VCaP (cell line): ENCODE results near the gene CCDC51.
A peak's percentile ranks its signal among the peaks of the same experiment; 100 is the strongest.

Experiments
- H3K27ac ChIP-seq: fragments of 450-650 bp; 2 replicates; pipeline ENCODE4 v1.5.1; 2017
- CTCF ChIP-seq: fragments of 450-650 bp; conservative IDR thresholded peaks from 2 replicates; pipeline ENCODE4 v1.5.1; 2017; ENCODE audit warnings: mild to moderate bottlenecking, moderate library complexity

The CCDC51 gene

GRCh38 chr3:48430708-48431101, 9.2 kb downstream of the CCDC51 start:
- TF ChIP-seq CTCF: no peak
- H3K27ac ChIP-seq: peak overlapping the region; percentile 96

GRCh38 chr3:48429960-48430707, 9.8 kb downstream of the CCDC51 start, which contains the start of gene PLXNB1:
TSS of gene PLXNB1 (minus strand) at chr3:48430086. CDS start at chr3:48424611, 5,475 bp downstream.
- TF ChIP-seq CTCF: no peak
- peak within 1 kb of the TSS; percentile 96 for H3K27ac ChIP-seq

- no peak for TF ChIP-seq CTCF
- peak overlapping the region; percentile 96 for H3K27ac ChIP-seq
These were observed 10.5 kb downstream of the CCDC51 start for GRCh38 chr3:48429317-48429959.

- peak overlapping the region; percentile 96 for H3K27ac ChIP-seq
- TF ChIP-seq CTCF: no peak
These were observed 11.2 kb downstream of the CCDC51 start for GRCh38 chr3:48428572-48429316.

GRCh38 chr3:48428088-48428571, 11.8 kb downstream of the CCDC51 start:
- TF ChIP-seq CTCF: no peak
- H3K27ac ChIP-seq: peak overlapping the region; percentile 96

GRCh38 chr3:48427630-48427962, 12.3 kb downstream of the CCDC51 start:
- peak overlapping the region; percentile 96 for H3K27ac ChIP-seq
- no peak for TF ChIP-seq CTCF
